GM21619 (cell line): ENCODE measurements around the gene ANKRD28.

Source experiments
- ATAC-seq: cut with Tn5 transposase; IDR thresholded peaks from one replicate; pipeline ENCODE4 v1.9.1; 2021; ENCODE audit not compliant: unreplicated experiment

ANKRD28 gene

DNA sequence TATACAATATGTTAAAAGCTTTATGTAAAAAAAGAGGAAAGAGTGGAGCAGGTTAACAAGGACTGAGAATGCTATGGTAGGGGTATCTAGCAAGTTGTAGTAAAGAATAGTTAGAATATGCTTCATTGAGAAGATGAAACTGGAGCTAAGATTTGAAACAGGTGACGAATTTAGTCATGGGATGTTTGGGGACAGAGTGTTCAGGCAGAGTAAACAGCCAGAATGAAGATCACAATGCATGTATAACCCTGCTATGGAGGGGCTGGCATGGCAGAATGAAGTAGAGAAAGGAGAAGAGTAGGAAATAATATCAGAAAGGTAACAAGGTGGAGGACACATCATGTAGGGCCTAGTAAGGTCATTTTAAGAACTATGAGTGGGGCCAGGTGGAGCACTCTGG, 124.2 kb downstream of the ANKRD28 start:
- no peak for ATAC-seq

DNA sequence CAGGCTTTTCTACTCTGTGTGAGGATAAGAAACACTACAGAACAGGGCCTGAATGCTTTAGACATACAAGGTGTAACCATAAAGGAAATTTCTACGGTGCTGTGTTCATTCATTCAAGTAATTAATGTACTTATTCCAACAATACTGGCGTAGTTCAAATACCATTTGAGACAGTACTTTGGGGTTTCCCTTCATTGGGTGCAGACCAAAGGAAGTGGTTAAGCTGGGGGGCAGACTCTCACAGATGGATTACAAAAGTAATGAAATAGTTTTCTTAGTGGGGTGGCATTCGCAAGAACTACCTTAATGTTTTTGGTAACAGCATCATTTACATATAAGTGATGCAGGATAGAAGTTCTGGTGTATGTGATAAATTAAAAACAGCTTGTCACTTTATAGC, 130.3 kb downstream of the ANKRD28 start:
- ATAC-seq: no peak

GRCh38 chr3:15666277-15666676, 131.5 kb downstream of the ANKRD28 start:
- no peak for ATAC-seq

GRCh38 chr3:15665510-15666150, 132.1 kb downstream of the ANKRD28 start:
- no peak for ATAC-seq

DNA sequence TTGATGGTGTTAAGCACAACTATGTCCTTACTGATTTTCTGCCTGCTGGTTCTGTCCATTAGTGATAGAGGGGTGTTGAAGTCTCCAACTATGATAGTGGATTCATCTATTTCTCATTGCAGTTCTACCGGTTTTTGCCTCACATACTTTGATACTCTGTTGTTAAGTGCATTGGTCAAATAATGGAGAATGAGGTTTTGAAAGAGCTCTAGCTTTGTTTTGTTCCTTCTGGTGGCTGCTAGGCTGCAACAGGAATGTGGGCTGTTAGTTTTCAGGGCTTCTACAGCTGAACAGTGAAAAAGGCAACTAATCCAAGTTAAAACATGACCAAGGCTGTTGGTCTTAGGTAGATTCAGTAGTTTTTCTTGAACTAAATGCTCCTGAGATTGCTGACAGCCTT, 133.6 kb downstream of the ANKRD28 start:
- no peak for ATAC-seq

- no peak for ATAC-seq
These were observed 137.5 kb downstream of the ANKRD28 start for GRCh38 chr3:15660055-15660935.

DNA sequence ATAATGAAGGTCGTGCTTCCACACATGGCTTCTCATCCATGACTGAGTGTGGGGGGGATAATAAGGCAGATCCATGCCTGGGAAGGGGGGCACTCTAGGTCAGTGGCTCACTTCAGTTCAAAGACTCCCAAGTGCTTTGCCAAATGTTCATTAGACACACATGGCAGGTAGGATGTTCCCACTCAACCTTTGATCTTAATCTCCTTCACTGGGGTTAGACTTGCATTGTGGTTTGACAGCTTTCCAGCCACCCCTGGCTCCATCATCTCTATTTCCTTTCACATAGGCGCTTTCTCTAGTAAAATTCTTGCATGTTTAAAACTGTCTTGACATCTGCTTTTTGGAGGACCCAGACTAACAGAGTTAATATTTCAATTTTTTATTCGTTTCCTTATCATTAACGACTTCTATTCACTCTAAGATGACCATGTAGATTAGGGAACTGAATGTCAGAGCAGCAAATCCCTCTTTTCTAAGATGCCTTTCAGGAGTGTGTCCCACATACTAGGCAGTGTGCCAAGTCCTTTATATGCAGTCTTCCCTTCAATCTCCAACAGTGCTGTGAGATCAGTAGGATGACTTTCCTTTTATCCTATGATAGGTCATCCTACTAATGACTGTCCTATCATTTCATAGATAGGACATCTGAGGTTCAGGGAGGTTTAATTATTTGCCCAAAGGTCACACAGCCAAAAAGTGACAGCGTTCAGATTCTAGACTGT, 138.4 kb downstream of the ANKRD28 start:
- ATAC-seq: no peak

- no peak for ATAC-seq
These were observed 140.8 kb downstream of the ANKRD28 start for GRCh38 chr3:15657016-15657415.

- ATAC-seq: no peak
These were observed 141.4 kb downstream of the ANKRD28 start for GRCh38 chr3:15656342-15656741.

DNA sequence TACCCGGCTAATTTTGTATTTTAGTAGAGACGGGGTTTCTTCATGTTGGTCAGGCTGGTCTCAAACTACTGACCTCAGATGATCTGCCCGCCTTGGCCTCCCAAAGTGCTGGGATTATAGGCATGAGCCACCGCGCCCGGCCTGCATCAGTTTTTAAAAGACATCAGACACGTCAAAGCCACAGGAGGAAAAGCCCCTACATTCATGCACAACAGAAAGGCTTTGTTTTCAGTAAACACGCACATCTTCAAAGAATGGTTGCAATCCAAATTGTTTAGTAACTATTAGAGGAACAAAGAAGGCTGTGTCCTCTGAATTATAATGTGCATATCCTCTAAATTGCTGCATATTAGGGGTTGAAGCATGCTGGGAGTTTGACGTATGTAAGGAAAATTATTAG, 142.9 kb downstream of the ANKRD28 start:
- no peak for ATAC-seq

DNA sequence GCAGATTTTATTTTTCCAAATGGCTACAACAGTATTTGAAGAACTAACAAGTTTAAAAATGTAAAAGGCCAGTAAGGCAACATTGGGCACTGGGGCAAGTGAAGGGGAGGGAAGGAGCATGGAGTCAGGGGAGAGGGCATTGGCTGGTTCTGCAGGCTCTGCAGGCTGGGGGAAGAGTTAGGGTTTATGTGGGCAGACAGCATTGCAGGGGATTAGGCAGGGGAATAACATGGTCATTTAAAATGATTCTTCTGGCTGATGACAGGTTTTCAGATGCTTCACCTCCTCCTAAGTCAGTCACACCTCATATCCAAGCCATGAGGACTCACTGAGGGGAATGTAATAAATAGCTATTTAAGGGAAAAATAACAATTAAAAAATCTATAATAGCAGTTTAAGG, 143.7 kb downstream of the ANKRD28 start:
- no peak for ATAC-seq

- no peak for ATAC-seq
These were observed 144.5 kb downstream of the ANKRD28 start for GRCh38 chr3:15653321-15653720.

DNA sequence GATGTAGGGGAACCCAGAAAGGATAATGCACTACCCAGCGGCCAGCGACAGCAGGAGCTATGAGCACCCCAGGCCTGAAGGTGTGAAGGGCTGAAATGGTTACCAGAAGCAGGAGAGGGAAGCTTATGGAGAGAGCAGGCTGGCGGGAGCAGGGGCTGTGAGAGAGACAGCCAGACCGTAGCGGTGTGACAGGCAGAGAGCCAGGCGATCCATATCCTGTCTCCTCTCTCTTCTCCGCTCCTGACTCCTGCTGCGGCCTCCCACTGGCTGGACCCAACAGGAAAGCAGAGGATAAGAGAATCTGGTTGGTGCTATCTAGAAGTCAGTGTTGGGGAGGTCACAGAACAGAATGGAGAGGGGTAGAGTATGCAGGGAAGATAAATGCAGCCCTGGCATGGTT, 146.4 kb downstream of the ANKRD28 start:
- ATAC-seq: no peak

- ATAC-seq: no peak
These were observed 147.9 kb downstream of the ANKRD28 start for GRCh38 chr3:15649858-15650257.

DNA sequence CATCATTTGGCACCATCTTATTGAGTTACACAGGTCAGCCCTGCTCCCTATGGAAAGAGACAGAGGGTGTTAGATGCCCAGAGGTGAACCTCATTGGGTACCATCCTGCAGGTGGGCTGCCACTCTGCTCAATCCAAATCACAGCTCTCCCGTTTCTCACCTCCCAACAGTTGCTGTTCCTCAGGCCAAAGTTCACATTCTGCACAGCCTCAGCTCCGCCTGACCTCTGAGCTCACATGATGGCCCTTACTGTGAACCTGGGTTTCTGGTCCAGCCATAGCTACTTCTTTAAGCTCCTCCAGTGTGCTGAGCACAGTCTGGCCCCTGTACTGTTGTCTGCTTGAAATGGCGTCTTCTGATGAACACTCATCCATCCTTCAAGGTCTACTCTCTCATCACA, 148.4 kb downstream of the ANKRD28 start:
- ATAC-seq: no peak

GRCh38 chr3:15647611-15648167, 150.1 kb downstream of the ANKRD28 start:
- ATAC-seq: peak; percentile 93

DNA sequence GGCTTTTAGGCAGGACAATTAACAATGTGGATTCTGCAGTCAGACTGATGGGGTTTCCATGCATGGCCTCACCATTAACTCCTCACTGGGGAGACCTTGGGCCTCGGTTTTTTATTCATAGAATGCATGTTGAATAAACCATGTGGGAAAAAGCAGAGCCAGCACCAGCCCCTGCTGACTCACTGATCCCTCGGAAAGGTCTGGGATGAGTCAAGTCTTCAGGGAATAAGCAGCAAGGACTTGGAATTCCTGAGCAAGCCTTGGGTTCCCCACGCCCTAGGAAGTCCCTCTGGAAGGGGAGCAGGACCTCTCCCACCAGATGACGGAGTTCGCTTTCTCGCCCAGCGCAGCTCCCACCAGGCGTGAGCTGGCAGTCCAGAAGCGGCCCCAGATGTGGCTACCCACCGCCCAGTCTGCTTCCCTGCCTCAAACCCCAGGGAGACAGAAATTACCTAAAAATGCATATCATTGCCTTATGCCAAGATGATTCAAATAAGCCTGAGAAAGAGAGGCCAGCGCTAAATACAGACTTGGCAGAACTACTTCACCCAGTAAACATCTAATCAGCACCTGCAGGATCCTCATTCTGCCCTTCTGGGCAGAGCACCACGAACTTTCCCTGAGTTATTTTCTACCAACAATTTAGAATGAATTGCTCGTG, 150.8 kb downstream of the ANKRD28 start:
- peak; percentile 6 for ATAC-seq

DNA sequence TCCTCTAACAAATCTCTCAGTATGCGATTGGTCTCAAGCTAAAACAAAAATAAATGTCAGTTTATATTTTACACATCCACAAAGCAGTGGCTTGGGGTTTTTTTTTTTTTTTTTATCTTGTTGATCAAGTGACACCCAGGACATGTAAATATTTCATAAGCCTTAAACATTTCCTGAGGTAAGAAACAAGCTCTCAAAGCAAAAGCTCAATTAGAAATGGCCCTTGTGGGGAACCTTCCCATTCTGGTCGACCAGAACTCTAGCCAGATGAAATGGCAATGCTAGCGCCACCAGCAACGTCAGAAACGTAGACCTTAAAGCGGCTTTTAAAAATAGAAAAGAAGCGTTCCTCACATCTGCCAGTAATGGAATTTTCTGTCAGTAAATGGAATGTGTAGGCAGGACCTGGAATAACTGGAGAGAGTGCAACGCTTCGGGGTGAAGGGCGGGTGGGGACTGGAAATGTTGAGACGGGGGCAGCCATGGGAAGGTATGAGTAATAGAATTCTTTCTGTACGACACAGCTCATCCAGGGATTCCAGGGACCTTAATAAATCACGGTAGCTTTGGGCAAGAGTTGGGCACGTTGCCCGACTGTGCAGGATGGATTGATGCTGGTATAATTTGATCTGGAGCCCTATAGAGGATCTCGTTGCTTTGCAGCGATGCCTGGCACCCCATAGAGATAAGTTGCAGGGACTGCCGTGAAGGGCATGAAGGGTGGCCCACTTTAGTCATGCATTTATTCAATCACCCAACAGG, 151.9 kb downstream of the ANKRD28 start:
- no peak for ATAC-seq

DNA sequence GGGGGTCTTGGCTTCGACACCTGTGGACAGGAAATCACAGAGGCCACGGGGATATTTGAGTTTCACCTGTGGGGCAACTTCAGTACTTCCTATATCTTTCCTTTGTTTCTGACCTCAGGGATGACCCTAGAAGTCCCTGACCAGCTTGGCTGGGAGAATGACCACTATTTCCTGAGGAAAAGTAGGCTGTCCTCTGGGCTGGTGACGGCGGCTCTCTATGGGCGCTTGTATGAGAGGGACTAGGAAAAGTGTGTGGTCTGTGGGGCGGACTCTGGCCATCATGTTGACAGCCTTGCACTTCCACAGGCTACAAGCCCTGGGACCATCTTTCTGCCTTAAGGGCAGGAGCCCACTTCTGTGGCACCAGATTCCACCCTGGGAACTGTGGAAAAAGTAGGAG, 152.5 kb downstream of the ANKRD28 start:
- ATAC-seq: no peak

- ATAC-seq: no peak
These were observed 158.9 kb downstream of the ANKRD28 start for GRCh38 chr3:15638891-15639262.
